H1 (cell line): ENCODE data around the gene FASN. TPM values are rescaled to one million over a fixed set of nuclear protein-coding genes. Genes with fewer than 3 reads are reported as not detected.
A peak's percentile ranks its signal among the peaks of the same experiment; 100 is the strongest.

ENCODE experiments used
- CTCF ChIA-PET: fragments of 300-600 bp; sonication (Branson Sonifier 250); formaldehyde crosslinking; loops from one replicate; lab custom pipeline; 2021; ENCODE audit not compliant: partially characterized antibody; lab: Charles Lee
- POLR2A ChIA-PET: fragments of 300-600 bp; sonication (Branson Sonifier 250); formaldehyde crosslinking; loops from one replicate; lab custom pipeline; 2021; ENCODE audit warnings: inconsistent platforms; ENCODE audit not compliant: partially characterized antibody; lab: Charles Lee
- DNase-seq, 2 experiments: peaks; one replicate each; pipeline versions ENCODE4 v3.0.0 to v3.0.0-alpha.2; 2010 to 2022; ENCODE audit warnings: low spot score in 2 of 2, low read depth in 1 of 2, mixed read lengths in 1 of 2
- FAIRE-seq: peaks from 2 replicates; lab custom pipeline; 2011; peaks lifted over from hg19 to GRCh38; lab: Jason Lieb, UNC
- H2AFZ ChIP-seq: 2 replicates; pipeline ENCODE4 v1.8.1; 2012; ENCODE audit warnings: low read length, inconsistent platforms
- H2AK5ac ChIP-seq: 2 replicates; pipeline ENCODE4 v1.6.1; 2013; ENCODE audit warnings: low read depth, low read length
- H2BK120ac ChIP-seq: replicated peaks from 2 replicates; pipeline ENCODE3; 2013; ENCODE audit warnings: low read depth, low read length, inconsistent platforms
- H2BK12ac ChIP-seq: 2 replicates; pipeline ENCODE4 v1.6.1; 2013; ENCODE audit warnings: low read depth, low read length
- H2BK15ac ChIP-seq: 2 replicates; pipeline ENCODE4 v1.6.1; 2013; ENCODE audit warnings: low read length
- H2BK20ac ChIP-seq: 2 replicates; pipeline ENCODE4 v1.6.1; 2013; ENCODE audit warnings: low read length
- H2BK5ac ChIP-seq: 2 replicates; pipeline ENCODE4 v1.6.1; 2013; ENCODE audit warnings: low read depth, low read length
- H3K14ac ChIP-seq: 2 replicates; pipeline ENCODE4 v1.6.1; 2013; ENCODE audit warnings: inconsistent platforms; ENCODE audit not compliant: insufficient read length
- H3K18ac ChIP-seq: 2 replicates; pipeline ENCODE4 v1.6.1; 2013; ENCODE audit warnings: low read length; ENCODE audit errors: extremely low read depth
- H3K23ac ChIP-seq: 2 replicates; pipeline ENCODE4 v1.6.1; 2013; ENCODE audit warnings: inconsistent platforms; ENCODE audit not compliant: insufficient read length
- H3K23me2 ChIP-seq: 2 replicates; pipeline ENCODE4 v1.6.1; 2013; ENCODE audit warnings: low read depth, low read length
- H3K27ac ChIP-seq: 2 replicates; pipeline ENCODE4 v1.6.1; 2011; ENCODE audit warnings: low read depth, low read length, inconsistent platforms
- H3K27me3 ChIP-seq, 4 experiments: replicated peaks in 1 of 4; 1 replicate in 1 of 4; 2 replicates in 3 of 4; pipeline versions ENCODE4 v1.6.1 to v1.8.1; 2011 to 2013; ENCODE audit warnings: low read length in 3 of 4, mild to moderate bottlenecking in 3 of 4, inconsistent platforms in 2 of 4, mixed read lengths in 2 of 4, moderate library complexity in 1 of 4; ENCODE audit not compliant: control insufficient read depth in 3 of 4, insufficient read depth in 3 of 4; ENCODE audit errors: extremely low read depth in 1 of 4
- H3K36me3 ChIP-seq, 4 experiments: 2 replicates each; pipeline versions ENCODE4 v1.6.1 to v1.8.1; 2011 to 2013; ENCODE audit warnings: mild to moderate bottlenecking in 4 of 4, low read length in 3 of 4, moderate library complexity in 2 of 4, control low read depth in 1 of 4, inconsistent platforms in 1 of 4; ENCODE audit not compliant: insufficient read depth in 4 of 4, control insufficient read depth in 2 of 4
- H3K4ac ChIP-seq: replicated peaks from 2 replicates; pipeline ENCODE3; 2013; ENCODE audit warnings: low read length, low read depth, mixed read lengths, inconsistent platforms; ENCODE audit not compliant: insufficient read length
- H3K4me1 ChIP-seq, 4 experiments: replicated peaks in 1 of 4; 1 replicate in 1 of 4; 2 replicates in 3 of 4; pipeline versions ENCODE4 v1.6.1 to v1.8.1; 2011 to 2013; ENCODE audit warnings: low read length in 3 of 4, inconsistent platforms in 2 of 4, mixed read lengths in 1 of 4; ENCODE audit not compliant: insufficient read depth in 4 of 4, control insufficient read depth in 3 of 4
- H3K4me2 ChIP-seq, 2 experiments: 2 replicates each; pipeline versions ENCODE4 v1.6.1 to v1.8.1; 2011 to 2013; ENCODE audit warnings: low read depth in 2 of 2, low read length in 2 of 2, control low read depth in 1 of 2, inconsistent platforms in 1 of 2, mild to moderate bottlenecking in 1 of 2; ENCODE audit not compliant: insufficient read depth in 1 of 2
- H3K4me3 ChIP-seq, 4 experiments: fragments of 200-600, 300-600 bp in 1 of 4; sonication (generic), shearing (Covaris generic), sonication (Bioruptor Twin) in 1 of 4; 2 replicates each; pipeline versions ENCODE4 v1.5.1 to v1.8.1; 2011 to 2016; ENCODE audit warnings: low read length in 4 of 4, low read depth in 3 of 4, control low read depth in 2 of 4, inconsistent platforms in 2 of 4, mild to moderate bottlenecking in 2 of 4, mixed read lengths in 1 of 4, moderate library complexity in 1 of 4; ENCODE audit not compliant: insufficient read depth in 2 of 4; ENCODE audit errors: extremely low read depth in 1 of 4
- H3K56ac ChIP-seq: replicated peaks from 2 replicates; pipeline ENCODE3; 2013; ENCODE audit warnings: low read depth, mild to moderate bottlenecking, mixed read lengths, low read length, inconsistent platforms; ENCODE audit not compliant: insufficient read length
- H3K79me1 ChIP-seq: 2 replicates; pipeline ENCODE4 v1.6.1; 2013; ENCODE audit warnings: low read depth, low read length, control low read depth
- H3K79me2 ChIP-seq, 2 experiments: 2 replicates each; pipeline versions ENCODE4 v1.6.1 to v1.8.1; 2012 to 2013; ENCODE audit warnings: low read length in 2 of 2, mild to moderate bottlenecking in 2 of 2, inconsistent platforms in 1 of 2; ENCODE audit not compliant: insufficient read depth in 2 of 2, control insufficient read depth in 1 of 2
- H3K9ac ChIP-seq, 4 experiments: replicated peaks in 1 of 4; 1 replicate in 1 of 4; 2 replicates in 3 of 4; pipeline versions ENCODE4 v1.6.1 to v1.8.1; 2011 to 2013; ENCODE audit warnings: low read depth in 3 of 4, low read length in 3 of 4, control low read depth in 2 of 4, mild to moderate bottlenecking in 2 of 4, moderate library complexity in 2 of 4, inconsistent platforms in 1 of 4; ENCODE audit errors: extremely low read depth in 1 of 4
- H3K9me3 ChIP-seq, 2 experiments: 2 replicates each; pipeline versions ENCODE4 v1.6.1 to v1.8.1; 2012 to 2013; ENCODE audit warnings: mild to moderate bottlenecking in 2 of 2, moderate library complexity in 2 of 2, control low read depth in 1 of 2, inconsistent platforms in 1 of 2, low read depth in 1 of 2, low read length in 1 of 2, mixed read lengths in 1 of 2; ENCODE audit not compliant: insufficient read depth in 2 of 2
- H4K20me1 ChIP-seq, 2 experiments: replicated peaks in 1 of 2; 2 replicates each; pipeline versions ENCODE3 to v1.8.1; 2011 to 2013; ENCODE audit warnings: inconsistent platforms in 2 of 2, low read length in 2 of 2, mild to moderate bottlenecking in 1 of 2; ENCODE audit not compliant: insufficient read depth in 2 of 2, control insufficient read depth in 1 of 2
- H4K5ac ChIP-seq: 2 replicates; pipeline ENCODE4 v1.6.1; 2013; ENCODE audit warnings: low read length, low read depth, mixed read lengths, inconsistent platforms; ENCODE audit not compliant: insufficient read length
- H4K8ac ChIP-seq: 2 replicates; pipeline ENCODE4 v1.8.0; 2013; ENCODE audit warnings: mild to moderate bottlenecking, moderate library complexity, low read length, inconsistent platforms; ENCODE audit not compliant: insufficient read depth; ENCODE audit errors: extremely low read depth
- H4K91ac ChIP-seq: replicated peaks from 2 replicates; pipeline ENCODE3; 2013; ENCODE audit warnings: low read length, mixed read lengths, inconsistent platforms; ENCODE audit not compliant: insufficient read length
- HDAC6 ChIP-seq: IDR thresholded peaks from one replicate; pipeline ENCODE4 v1.7.1; 2012; ENCODE audit warnings: low read depth, mild to moderate bottlenecking, inconsistent platforms, low read length, moderate library complexity
- ZNF274 ChIP-seq: IDR thresholded peaks from 2 replicates; pipeline ENCODE4 v1.7.0; 2012; ENCODE audit warnings: low read length, borderline replicate concordance; ENCODE audit errors: extremely low read depth
- WGBS, 2 experiments: shearing (Covaris generic) in 1 of 2; methylation state at CpG; one replicate each; pipeline versions ENCODE4 v1.1.6 to v1.1.7; 2013 to 2015; ENCODE audit warnings: low lambda C conversion rate in 2 of 2, mixed read lengths in 2 of 2, inconsistent platforms in 1 of 2, low coverage in 1 of 2, missing lambda C conversion rate in 1 of 2; ENCODE audit not compliant: insufficient replicate concordance in 2 of 2, insufficient coverage in 1 of 2, insufficient read length in 1 of 2; ENCODE audit errors: extremely low coverage in 1 of 2, missing lambda C conversion rate in 1 of 2; 5-methylcytosine and 5-hydroxymethylcytosine counted together
- polyA plus RNA-seq, 7 experiments: library from polyadenylated mRNA; depleted of rRNA in 3 of 7; stranded (reverse) in 5 of 7; unstranded in 2 of 7; fragments of >200 nt in 5 of 7; fragments of 200-250 nt in 2 of 7; gene quantifications; 1 replicate in 5 of 7; 2 replicates in 1 of 7; 4 replicates in 1 of 7; pipeline versions ENCODE4 v1.2.1 to v1.2.3, GENCODE V29; 2011 to 2013; ENCODE audit warnings: missing spikeins in 2 of 7, mixed read lengths in 2 of 7
- total RNA-seq: library from RNA; stranded (reverse); fragmentation: NEBNext Ultra II Directional; extraction: Animal tissue kit (Norgen Biotek cat#: 25700); gene quantifications from 2 replicates; pipeline ENCODE4 v1.2.1, GENCODE V29; 2021

Gene FASN
- total and polyA plus RNA-seq, 2 of the 8 experiments (the other 6 are each of a cell fraction or from before 2014, with no cell fraction given) = 143 to 561 TPM

DNA sequence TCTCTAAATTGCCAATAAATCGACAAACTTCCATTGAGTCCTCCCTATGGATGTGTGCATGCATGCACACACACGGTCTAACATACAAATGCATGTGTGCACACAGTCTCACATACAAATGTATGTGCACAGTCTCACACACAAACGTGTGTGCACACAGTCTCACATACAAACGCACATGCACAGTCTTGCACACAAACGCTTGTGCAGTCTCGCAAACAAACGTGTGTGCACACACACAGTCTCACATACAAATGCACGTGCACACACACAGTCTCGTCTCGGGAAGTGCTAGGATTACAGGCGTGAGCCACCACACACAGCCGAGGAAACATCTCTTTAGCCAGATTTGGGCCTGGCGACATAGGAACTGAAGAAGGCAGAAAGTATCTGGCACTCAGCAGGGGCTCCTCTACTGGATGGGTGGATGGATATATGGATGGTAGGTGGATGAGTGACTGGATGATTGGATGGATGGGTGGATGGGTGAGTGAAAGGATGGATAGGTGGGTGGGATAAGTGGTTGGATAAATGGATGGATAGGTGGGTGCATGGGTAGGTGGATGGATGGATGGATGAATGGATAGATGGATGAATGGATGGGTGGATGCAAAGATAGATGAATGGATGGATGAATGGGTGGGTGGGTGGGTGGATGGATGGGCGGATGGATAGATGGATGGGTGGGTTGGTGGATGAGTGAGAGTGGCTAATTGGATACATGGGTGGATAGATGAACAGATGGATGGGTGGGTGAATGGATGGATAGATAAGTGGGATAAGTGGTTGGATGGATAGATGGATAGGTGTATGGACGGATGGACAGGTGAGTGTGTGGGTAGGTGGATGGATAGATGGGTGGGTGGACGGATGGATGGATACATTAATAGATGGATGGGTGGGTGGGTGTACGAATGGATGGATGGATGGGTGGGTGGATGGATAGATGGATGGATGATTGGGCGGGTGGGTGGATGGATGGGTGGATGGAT is 48.9 kb upstream of the FASN start:
- no peaks in the 10 kb centered on the region; a peak in 1 of 7 replicates for H3K27me3 ChIP-seq
- no peak overlapping the region for H3K14ac ChIP-seq
- CTCF ChIA-PET = no interaction called here
- H2BK5ac ChIP-seq = no peak overlapping the region
- no peaks in the 10 kb centered on the region for H3K79me2 ChIP-seq
- peak overlapping the region; percentile 59 for H3K56ac ChIP-seq
- H3K27ac ChIP-seq = no peak overlapping the region
- no peak for DNase-seq
- no peak overlapping the region for H3K9ac ChIP-seq
- H4K5ac ChIP-seq = no peak overlapping the region
- no peak overlapping the region for H2BK20ac ChIP-seq
- H3K4me3 ChIP-seq = no peak overlapping the region
- no peak for TF ChIP-seq HDAC6
- TF ChIP-seq ZNF274 = no peak
- H2BK12ac ChIP-seq = no peak overlapping the region
- POLR2A ChIA-PET = no interaction called here
- H3K36me3 ChIP-seq = no peaks in the 10 kb centered on the region
- H3K9me3 ChIP-seq = peaks cover 0 to 26% of the 10 kb centered on the region in 2 experiments; a peak in 2 of 4 replicates
- H3K18ac ChIP-seq = no peak overlapping the region
- no peak overlapping the region for H3K23ac ChIP-seq
- peaks cover 21% of the 10 kb centered on the region; the same call in 1 of the 2 replicates for H3K23me2 ChIP-seq
- H4K8ac ChIP-seq = no peak overlapping the region
- H2AK5ac ChIP-seq = no peak overlapping the region
- no peaks in the 10 kb centered on the region for H3K4me1 ChIP-seq
- H3K4ac ChIP-seq = peak overlapping the region; percentile 21
- H2AFZ ChIP-seq = no peak overlapping the region
- H4K20me1 ChIP-seq = peaks cover 0 to 10% of the 10 kb centered on the region in 2 experiments
- no peak overlapping the region for H2BK15ac ChIP-seq
- H3K79me1 ChIP-seq = no peaks in the 10 kb centered on the region
- H2BK120ac ChIP-seq = no peak overlapping the region
- no peak overlapping the region for H3K4me2 ChIP-seq
- no peak for FAIRE-seq
- 88 to 100% methylated on average over 1 to 17 of the region's 18 CpGs for WGBS, 2 experiments
- no peak overlapping the region for H4K91ac ChIP-seq
